ENCODE data around the gene RP2. TPM values are rescaled to one million over a fixed set of nuclear protein-coding genes. Genes with fewer than 3 reads are reported as not detected.

Gene RP2
- total and polyA plus RNA-seq, 10 donors = 6.8 to 26.5 (median 18.0) TPM

DNA sequence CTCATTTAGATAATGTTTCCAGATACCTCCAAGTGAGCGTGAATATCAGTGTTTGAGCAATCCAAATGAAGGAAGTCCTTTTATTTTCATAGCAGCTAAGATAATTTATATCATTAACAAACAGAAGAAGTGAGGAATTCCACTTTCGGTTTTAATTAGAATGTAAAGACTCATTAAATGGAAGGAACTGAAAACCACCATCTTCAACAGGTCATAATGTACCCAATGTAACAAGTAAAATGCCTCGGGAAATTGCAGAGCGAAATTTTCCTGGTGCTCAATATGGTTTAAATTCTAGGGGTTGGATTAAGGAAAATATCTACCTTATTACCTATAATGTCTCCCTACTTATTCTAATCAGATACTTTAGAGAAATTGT, 44.0 kb upstream of the RP2 start:
- H3K4me3 ChIP-seq = peak overlapping the region in 1 of 8 donors; percentile 16
- intact Hi-C loops (cut with DNase I; ENCODE audit: low total_unique reads) = no loop called here
- WGBS, 5 donors = 24 to 55% (median 38%) methylated on average over 4 of the region's 4 CpGs

GRCh38 chrX:46793386-46794143, 43.3 kb upstream of the RP2 start:
- H3K4me1 ChIP-seq = peaks cover 0 to 13% (median 2%) of the 10 kb centered on the region in 6 donors
- no peaks in the 10 kb centered on the region for H3K27me3 ChIP-seq (replicated peaks in 1 of 7)
- no peaks in the 10 kb centered on the region for H3K9me3 ChIP-seq
- no peak for DNase-seq
- no peak overlapping the region for H3K4me3 ChIP-seq
- intact Hi-C loops (cut with DNase I; ENCODE audit: low total_unique reads) = no loop called here
- H3K27ac ChIP-seq = peak overlapping the region in 2 of 8 donors; percentile 37 to 66
- TF ChIP-seq POLR2A (IDR thresholded peaks at IDR 0.05) = no peak
- no peak for TF ChIP-seq POLR2AphosphoS5 (IDR thresholded peaks at IDR 0.05)
- TF ChIP-seq CTCF (IDR thresholded peaks at IDR 0.05 in 8 of 11, conservative IDR thresholded peaks at IDR 0.05 in 3 of 11) = no peak
- WGBS, 5 donors = 52 to 87% (median 72%) methylated on average over 5 to 6 of the region's 6 CpGs
- H3K36me3 ChIP-seq = no peaks in the 10 kb centered on the region

More for the DNA sequence above, 44.0 kb upstream of the RP2 start:
- H3K27me3 ChIP-seq (replicated peaks in 1 of 7) = no peaks in the 10 kb centered on the region
- H3K27ac ChIP-seq = peak overlapping the region in 4 of 8 donors; percentile 37 to 66 (median 46)
- no peak for DNase-seq
- peaks cover 0 to 13% (median 2%) of the 10 kb centered on the region in 6 donors for H3K4me1 ChIP-seq
- no peaks in the 10 kb centered on the region for H3K36me3 ChIP-seq
- TF ChIP-seq POLR2AphosphoS5 (IDR thresholded peaks at IDR 0.05) (no peak), POLR2A (IDR thresholded peaks at IDR 0.05) (no peak), CTCF (IDR thresholded peaks at IDR 0.05 in 8 of 11, conservative IDR thresholded peaks at IDR 0.05 in 3 of 11) (no peak)
- no peaks in the 10 kb centered on the region for H3K9me3 ChIP-seq

DNA sequence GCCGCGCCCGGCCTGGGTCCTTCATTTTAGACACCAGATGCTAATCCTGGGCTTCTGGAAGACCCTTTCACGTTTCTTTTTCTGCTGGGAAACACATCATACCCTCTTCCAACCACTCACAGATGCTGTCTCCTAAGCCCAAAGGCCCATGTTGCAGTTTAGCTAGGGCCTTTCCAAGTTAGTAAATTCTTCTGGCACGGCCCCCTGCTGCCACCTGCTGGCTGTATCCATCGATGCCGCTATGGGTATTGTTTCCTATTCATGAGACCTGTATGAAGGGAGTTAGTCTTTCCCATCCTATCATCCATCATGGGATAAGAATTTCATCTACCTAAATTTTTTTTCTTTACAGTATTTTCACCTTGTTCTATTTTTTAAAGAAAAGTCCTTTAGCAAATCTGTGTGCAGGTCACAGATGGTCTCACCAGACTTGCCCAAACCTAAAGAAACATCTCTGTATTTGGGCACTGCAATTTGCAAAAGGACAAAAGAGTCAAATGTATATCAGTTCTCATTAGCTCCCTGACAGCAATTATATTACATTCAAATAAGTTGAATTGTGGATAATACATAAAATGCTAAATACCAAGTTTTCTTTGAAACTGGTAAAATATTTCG, 40.2 kb upstream of the RP2 start:
- Histone ChIP-seq H3K4me3 (no peak overlapping the region), H3K27me3 (replicated peaks in 1 of 7) (no peaks in the 10 kb centered on the region), H3K9me3 (no peaks in the 10 kb centered on the region), H3K36me3 (no peaks in the 10 kb centered on the region), H3K27ac (no peak overlapping the region), H3K4me1 (peaks cover 0 to 13% (median 2%) of the 10 kb centered on the region in 6 donors)
- TF ChIP-seq CTCF (IDR thresholded peaks at IDR 0.05 in 8 of 11, conservative IDR thresholded peaks at IDR 0.05 in 3 of 11) (peak in 10 of 11 experiments; percentile 42 to 80 (median 66)), POLR2AphosphoS5 (IDR thresholded peaks at IDR 0.05) (no peak)
- WGBS, 5 donors = 47 to 49% (median 48%) methylated on average over 8 of the region's 8 CpGs
- intact Hi-C loops (cut with DNase I; ENCODE audit: low total_unique reads) = no loop called here
- DNase-seq = peak; percentile 85

DNA sequence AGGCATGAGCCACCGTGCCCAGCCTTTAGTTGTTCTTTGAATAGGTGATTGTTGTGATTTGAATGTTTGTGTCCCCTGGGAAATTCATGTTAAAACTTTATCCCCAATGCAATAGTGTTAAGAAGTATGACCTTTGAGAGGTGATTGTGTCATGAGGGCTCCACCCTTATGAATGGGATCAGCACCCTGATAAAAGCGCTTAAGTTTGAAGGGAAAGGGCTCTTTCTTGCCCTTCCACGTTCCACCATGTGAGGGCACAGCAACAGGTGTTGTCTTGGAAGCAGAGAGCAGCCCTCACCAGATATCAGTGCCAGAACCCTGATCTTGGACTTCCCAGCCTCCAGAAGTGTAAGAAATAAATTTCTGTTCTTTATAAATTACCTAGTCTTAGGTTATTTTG, 33.7 kb upstream of the RP2 start:
- Histone ChIP-seq H3K27me3 (replicated peaks in 1 of 7) (no peaks in the 10 kb centered on the region), H3K9me3 (no peaks in the 10 kb centered on the region), H3K4me1 (no peaks in the 10 kb centered on the region), H3K36me3 (no peaks in the 10 kb centered on the region), H3K27ac (no peak overlapping the region), H3K4me3 (no peak overlapping the region)
- DNase-seq = no peak
- intact Hi-C loops (cut with DNase I; ENCODE audit: low total_unique reads) = no loop called here
- TF ChIP-seq POLR2A (IDR thresholded peaks at IDR 0.05) (no peak), CTCF (IDR thresholded peaks at IDR 0.05 in 8 of 11, conservative IDR thresholded peaks at IDR 0.05 in 3 of 11) (no peak)
- 51 to 71% (median 58%) methylated on average over 2 to 3 of the region's 3 CpGs for WGBS, 5 donors
